HL-60 (cell line): ENCODE results near the gene LYRM2.

ENCODE experiments used
- GABPA ChIP-seq: IDR thresholded peaks from 2 replicates; pipeline ENCODE4 v1.6.1; 2012; ENCODE audit warnings: low read depth
- POLR2AphosphoS5 ChIP-seq: IDR thresholded peaks from 2 replicates; pipeline ENCODE4 v1.6.1; 2012; ENCODE audit warnings: low read depth
- SPI1 ChIP-seq: IDR thresholded peaks from 2 replicates; pipeline ENCODE4 v1.6.1; 2012; ENCODE audit warnings: low read depth, mild to moderate bottlenecking, borderline replicate concordance
- TF ChIP-seq, protein P1 (sequence below): IDR thresholded peaks from one replicate; pipeline ENCODE4 v1.5.1; 2011; ENCODE audit warnings: low read length, control low read depth, inconsistent platforms; ENCODE audit not compliant: insufficient read depth
- TF ChIP-seq, protein P2 (sequence below): IDR thresholded peaks from 2 replicates; pipeline ENCODE4 v1.6.1; 2012; ENCODE audit warnings: low read depth; ENCODE audit not compliant: insufficient replicate concordance

DNA sequence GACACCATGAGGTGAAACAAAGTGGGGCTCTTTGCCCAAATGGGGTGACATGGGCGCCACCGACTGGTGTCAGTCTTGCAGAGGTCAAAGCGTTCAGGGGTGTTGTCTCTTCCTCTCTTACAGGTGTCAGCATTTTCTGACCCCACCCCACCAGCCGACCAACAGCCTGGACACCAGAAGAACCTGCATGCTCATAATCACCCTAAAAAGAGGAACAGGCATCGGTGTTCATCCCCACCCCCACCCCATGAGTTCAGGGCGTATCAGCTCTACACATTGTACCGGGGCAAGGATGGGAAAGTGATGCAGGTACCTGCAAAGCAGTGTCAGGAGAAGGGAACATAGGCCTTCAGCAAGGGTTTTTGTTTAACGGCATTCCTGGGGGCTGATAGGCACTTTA, 14.8 kb downstream of the LYRM2 start:
- TF ChIP-seq, protein P1, sequence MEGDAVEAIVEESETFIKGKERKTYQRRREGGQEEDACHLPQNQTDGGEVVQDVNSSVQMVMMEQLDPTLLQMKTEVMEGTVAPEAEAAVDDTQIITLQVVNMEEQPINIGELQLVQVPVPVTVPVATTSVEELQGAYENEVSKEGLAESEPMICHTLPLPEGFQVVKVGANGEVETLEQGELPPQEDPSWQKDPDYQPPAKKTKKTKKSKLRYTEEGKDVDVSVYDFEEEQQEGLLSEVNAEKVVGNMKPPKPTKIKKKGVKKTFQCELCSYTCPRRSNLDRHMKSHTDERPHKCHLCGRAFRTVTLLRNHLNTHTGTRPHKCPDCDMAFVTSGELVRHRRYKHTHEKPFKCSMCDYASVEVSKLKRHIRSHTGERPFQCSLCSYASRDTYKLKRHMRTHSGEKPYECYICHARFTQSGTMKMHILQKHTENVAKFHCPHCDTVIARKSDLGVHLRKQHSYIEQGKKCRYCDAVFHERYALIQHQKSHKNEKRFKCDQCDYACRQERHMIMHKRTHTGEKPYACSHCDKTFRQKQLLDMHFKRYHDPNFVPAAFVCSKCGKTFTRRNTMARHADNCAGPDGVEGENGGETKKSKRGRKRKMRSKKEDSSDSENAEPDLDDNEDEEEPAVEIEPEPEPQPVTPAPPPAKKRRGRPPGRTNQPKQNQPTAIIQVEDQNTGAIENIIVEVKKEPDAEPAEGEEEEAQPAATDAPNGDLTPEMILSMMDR, result no peak
- TF ChIP-seq POLR2AphosphoS5, result no peak
- no peak for TF ChIP-seq GABPA
- TF ChIP-seq, protein P2, sequence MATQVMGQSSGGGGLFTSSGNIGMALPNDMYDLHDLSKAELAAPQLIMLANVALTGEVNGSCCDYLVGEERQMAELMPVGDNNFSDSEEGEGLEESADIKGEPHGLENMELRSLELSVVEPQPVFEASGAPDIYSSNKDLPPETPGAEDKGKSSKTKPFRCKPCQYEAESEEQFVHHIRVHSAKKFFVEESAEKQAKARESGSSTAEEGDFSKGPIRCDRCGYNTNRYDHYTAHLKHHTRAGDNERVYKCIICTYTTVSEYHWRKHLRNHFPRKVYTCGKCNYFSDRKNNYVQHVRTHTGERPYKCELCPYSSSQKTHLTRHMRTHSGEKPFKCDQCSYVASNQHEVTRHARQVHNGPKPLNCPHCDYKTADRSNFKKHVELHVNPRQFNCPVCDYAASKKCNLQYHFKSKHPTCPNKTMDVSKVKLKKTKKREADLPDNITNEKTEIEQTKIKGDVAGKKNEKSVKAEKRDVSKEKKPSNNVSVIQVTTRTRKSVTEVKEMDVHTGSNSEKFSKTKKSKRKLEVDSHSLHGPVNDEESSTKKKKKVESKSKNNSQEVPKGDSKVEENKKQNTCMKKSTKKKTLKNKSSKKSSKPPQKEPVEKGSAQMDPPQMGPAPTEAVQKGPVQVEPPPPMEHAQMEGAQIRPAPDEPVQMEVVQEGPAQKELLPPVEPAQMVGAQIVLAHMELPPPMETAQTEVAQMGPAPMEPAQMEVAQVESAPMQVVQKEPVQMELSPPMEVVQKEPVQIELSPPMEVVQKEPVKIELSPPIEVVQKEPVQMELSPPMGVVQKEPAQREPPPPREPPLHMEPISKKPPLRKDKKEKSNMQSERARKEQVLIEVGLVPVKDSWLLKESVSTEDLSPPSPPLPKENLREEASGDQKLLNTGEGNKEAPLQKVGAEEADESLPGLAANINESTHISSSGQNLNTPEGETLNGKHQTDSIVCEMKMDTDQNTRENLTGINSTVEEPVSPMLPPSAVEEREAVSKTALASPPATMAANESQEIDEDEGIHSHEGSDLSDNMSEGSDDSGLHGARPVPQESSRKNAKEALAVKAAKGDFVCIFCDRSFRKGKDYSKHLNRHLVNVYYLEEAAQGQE, result no peak
- TF ChIP-seq SPI1, result peak; percentile 74; the same call in 1 of the 2 replicates
